GM21367 (cell line): ENCODE data around the gene EIPR1.

ENCODE experiments used
- ATAC-seq: cut with Tn5 transposase; IDR thresholded peaks from one replicate; pipeline ENCODE4 v1.9.1; 2021; ENCODE audit not compliant: unreplicated experiment

EIPR1 gene

GRCh38 chr2:3256605-3257004, 121.0 kb downstream of the EIPR1 start:
- no peak for ATAC-seq

- ATAC-seq: no peak
These were observed 121.5 kb downstream of the EIPR1 start for GRCh38 chr2:3256157-3256556.

- ATAC-seq: peak; percentile 79
These were observed 123.1 kb downstream of the EIPR1 start for GRCh38 chr2:3254442-3254941.

- no peak for ATAC-seq
These were observed 123.6 kb downstream of the EIPR1 start for GRCh38 chr2:3253913-3254441.

GRCh38 chr2:3251946-3252345, 125.7 kb downstream of the EIPR1 start:
- no peak for ATAC-seq

- ATAC-seq: no peak
These were observed 128.1 kb downstream of the EIPR1 start for GRCh38 chr2:3249476-3249962.

GRCh38 chr2:3248754-3249475, 128.7 kb downstream of the EIPR1 start:
- ATAC-seq: no peak

GRCh38 chr2:3246928-3247714, 130.5 kb downstream of the EIPR1 start:
- no peak for ATAC-seq

GRCh38 chr2:3246406-3246805, 131.2 kb downstream of the EIPR1 start:
- ATAC-seq: no peak

- no peak for ATAC-seq
These were observed 133.1 kb downstream of the EIPR1 start for GRCh38 chr2:3244486-3244885.

GRCh38 chr2:3243804-3244203, 133.8 kb downstream of the EIPR1 start:
- no peak for ATAC-seq

GRCh38 chr2:3242747-3243369, 134.8 kb downstream of the EIPR1 start:
- ATAC-seq: peak; percentile 80

GRCh38 chr2:3241971-3242746, 135.5 kb downstream of the EIPR1 start:
- no peak for ATAC-seq

- peak; percentile 61 for ATAC-seq
These were observed 138.4 kb downstream of the EIPR1 start for GRCh38 chr2:3238951-3239841.

- ATAC-seq: no peak
These were observed 141.1 kb downstream of the EIPR1 start for GRCh38 chr2:3236300-3237045.

- no peak for ATAC-seq
These were observed 143.7 kb downstream of the EIPR1 start for GRCh38 chr2:3233877-3234276.

GRCh38 chr2:3229221-3229620, 148.4 kb downstream of the EIPR1 start:
- ATAC-seq: no peak

GRCh38 chr2:3224681-3225080, 152.9 kb downstream of the EIPR1 start:
- no peak for ATAC-seq
